OCI-LY7 (cell line): ENCODE data around the gene SLC2A10. TPM values are rescaled to one million over a fixed set of nuclear protein-coding genes. Genes with fewer than 3 reads are reported as not detected.

ENCODE experiments used
- Bru-seq: library from RNA; stranded (reverse); fragments of 400-500 nt; gene quantifications from one replicate; lab custom pipeline; 2021; lab: Mats Ljungman, UMichigan
- BruChase-seq, 2 experiments: library from RNA; stranded (reverse); fragments of 400-500 nt; gene quantifications; one replicate each; lab custom pipeline; 2021; lab: Mats Ljungman, UMichigan
- BruUV-seq: library from RNA; stranded (reverse); fragments of 400-500 nt; replicated peaks from 2 replicates; lab custom pipeline; 2021; lab: Mats Ljungman, UMichigan
- CTCF ChIA-PET: fragments of 300-600 bp; sonication (Branson Sonifier 250); formaldehyde crosslinking; loops from one replicate; lab custom pipeline; 2022; ENCODE audit warnings: antibody characterized with exemption; ENCODE audit not compliant: unreplicated experiment; lab: Charles Lee
- POLR2A ChIA-PET: fragments of 300-600 bp; sonication (Branson Sonifier 250); formaldehyde crosslinking; loops from one replicate; lab custom pipeline; 2022; ENCODE audit warnings: antibody characterized with exemption; lab: Charles Lee
- DNase-seq: peaks from one replicate; pipeline ENCODE4 v3.0.0-alpha.2; 2015; ENCODE audit warnings: low spot score
- H2AFZ ChIP-seq: fragments of 200-600 bp; sonication (generic), shearing (Covaris generic); 2 replicates; pipeline ENCODE4 v1.6.1; 2014; ENCODE audit warnings: mild to moderate bottlenecking, antibody characterized with exemption, low read length, moderate library complexity
- H3K27ac ChIP-seq: fragments of 200-600 bp; sonication (generic); 2 replicates; pipeline ENCODE4 v1.5.1; 2014; ENCODE audit warnings: mixed run types, low read depth, mild to moderate bottlenecking, moderate library complexity, low read length, inconsistent platforms; ENCODE audit not compliant: poor library complexity, severe bottlenecking
- H3K36me3 ChIP-seq: fragments of 200-600 bp; sonication (generic); 2 replicates; pipeline ENCODE4 v1.6.1; 2014; ENCODE audit warnings: mild to moderate bottlenecking, antibody characterized with exemption, low read length, moderate library complexity, mixed read lengths; ENCODE audit not compliant: insufficient read depth
- H3K4me1 ChIP-seq: fragments of 200-600 bp; sonication (generic); 2 replicates; pipeline ENCODE4 v1.5.1; 2014; ENCODE audit warnings: mild to moderate bottlenecking, low read length; ENCODE audit not compliant: insufficient read depth, poor library complexity, severe bottlenecking
- H3K4me2 ChIP-seq: fragments of 200-600 bp; sonication (generic); 2 replicates; pipeline ENCODE4 v1.6.1; 2014; ENCODE audit warnings: mild to moderate bottlenecking, low read length
- H3K4me3 ChIP-seq: fragments of 200-600 bp; sonication (generic); 2 replicates; pipeline ENCODE4 v1.5.1; 2014; ENCODE audit warnings: mild to moderate bottlenecking, low read depth, low read length; ENCODE audit not compliant: poor library complexity, severe bottlenecking
- H3K79me2 ChIP-seq: fragments of 200-600 bp; sonication (generic); 2 replicates; pipeline ENCODE4 v1.6.1; 2016; ENCODE audit warnings: low read depth, mild to moderate bottlenecking, low read length, moderate library complexity, mixed read lengths; ENCODE audit not compliant: insufficient read depth
- H3K9me2 ChIP-seq: fragments of 200-600 bp; sonication (generic); 2 replicates; pipeline ENCODE4 v1.6.1; 2016; ENCODE audit warnings: mild to moderate bottlenecking, low read length, mixed read lengths; ENCODE audit not compliant: insufficient read depth
- H3K9me3 ChIP-seq: fragments of 200-600 bp; sonication (generic); 2 replicates; pipeline ENCODE4 v1.6.1; 2014; ENCODE audit warnings: mild to moderate bottlenecking, mixed run types, low read length, mixed read lengths
- H4K20me1 ChIP-seq: fragments of 200-600 bp; sonication (generic); 2 replicates; pipeline ENCODE4 v1.6.1; 2014; ENCODE audit warnings: mild to moderate bottlenecking, antibody characterized with exemption, low read length, moderate library complexity, mixed read lengths; ENCODE audit not compliant: insufficient read depth
- CTCF ChIP-seq: fragments of 200-600 bp; sonication (generic); conservative IDR thresholded peaks from 2 replicates; pipeline ENCODE4 v1.5.1; 2014; ENCODE audit warnings: mild to moderate bottlenecking, antibody characterized with exemption, low read length, moderate library complexity, mixed read lengths
- EZH2phosphoT487 ChIP-seq: fragments of 200-600 bp; sonication (generic); IDR thresholded peaks from 2 replicates; pipeline ENCODE4 v1.6.1; 2018; ENCODE audit warnings: low read depth, borderline replicate concordance, mild to moderate bottlenecking, mixed run types, antibody characterized with exemption, low read length, moderate library complexity, mixed read lengths
- intact Hi-C: fragments of 100-400 bp; cut with micrococcal nuclease; formaldehyde crosslinking; loops from one replicate; pipeline ENCODE4 v1.10.0; 2022; ENCODE audit not compliant: unreplicated experiment
- long read RNA-seq: library from polyadenylated mRNA; stranded (forward); transcript quantifications from one replicate; pipeline ENCODE4 v2.0.0, GENCODE V29; 2022
- total RNA-seq, 2 experiments: library from RNA; depleted of rRNA in 1 of 2; stranded (reverse); fragments of >200 nt in 1 of 2; shearing (Covaris generic) in 1 of 2; gene quantifications; 2 replicates each; pipeline ENCODE4 v1.2.3, GENCODE V29; 2014 to 2022

The SLC2A10 gene
- total RNA-seq (2014; rRNA removed; shearing (Covaris generic)) (not detected in 2 replicates), total RNA-seq (2022) (not detected in 2 replicates), Bru-seq, nascent RNA (percentile 10 among the genes with signal in this experiment), BruChase-seq, experiment 1, labeled RNA remaining after a 6-hour chase (not detected), BruChase-seq, experiment 2, labeled RNA remaining after a 2-hour chase (percentile 8 among the genes with signal in this experiment)
- long read RNA-seq = 0 reads

GRCh38 chr20:46709459-46710152 is at the start of gene SLC2A10:
Gene SLC2A10 (plus strand): TSS chr20:46709649. CDS start chr20:46709737, 88 bp downstream.
- Histone ChIP-seq H3K79me2 (no peaks in the 10 kb centered on the region), H2AFZ (no peak within 1 kb of the TSS), H3K4me1 (no peaks in the 10 kb centered on the region), H3K36me3 (no peaks in the 10 kb centered on the region), H3K27ac (no peak within 1 kb of the TSS), H3K9me2 (no peaks in the 10 kb centered on the region), H3K4me2 (no peak within 1 kb of the TSS), H3K4me3 (no peak within 1 kb of the TSS), H4K20me1 (no peaks in the 10 kb centered on the region), H3K9me3 (peaks cover 23% of the 10 kb centered on the region; the same call in 1 of the 2 replicates)
- TF ChIP-seq EZH2phosphoT487 (no peak), CTCF (no peak)
- DNase-seq = no peak
- intact Hi-C loops = no loop called here
- POLR2A ChIA-PET = no interaction called here
- CTCF ChIA-PET = no interaction called here
- BruUV-seq = no TSS peak

- BruUV-seq = no TSS peak
- Histone ChIP-seq H3K9me2 (no peaks in the 10 kb centered on the region), H3K4me3 (no peak overlapping the region), H3K27ac (no peak overlapping the region), H3K4me1 (no peaks in the 10 kb centered on the region), H3K9me3 (no peaks in the 10 kb centered on the region), H3K36me3 (no peaks in the 10 kb centered on the region), H4K20me1 (no peaks in the 10 kb centered on the region), H3K4me2 (no peak overlapping the region), H3K79me2 (no peaks in the 10 kb centered on the region), H2AFZ (no peak overlapping the region)
- CTCF ChIA-PET = no interaction called here
- POLR2A ChIA-PET = no interaction called here
- no peak for DNase-seq
- no peak for TF ChIP-seq CTCF
- TF ChIP-seq EZH2phosphoT487 = no peak
- intact Hi-C loops = no loop called here
Observed at GRCh38 chr20:46660487-46660886, 49.0 kb upstream of the SLC2A10 start.

- intact Hi-C loops = no loop called here
- POLR2A ChIA-PET = interaction anchor here (0.5 to 0.8 kb wide), 2 partner anchors 26 to 797 kb away, joined by 3 read pairs; no protein-coding TSS in a partner anchor
- Histone ChIP-seq H3K4me2 (no peak overlapping the region), H3K27ac (no peak overlapping the region), H3K36me3 (no peaks in the 10 kb centered on the region), H3K9me3 (no peaks in the 10 kb centered on the region), H3K9me2 (no peaks in the 10 kb centered on the region), H4K20me1 (no peaks in the 10 kb centered on the region), H3K4me3 (no peak overlapping the region), H3K79me2 (no peaks in the 10 kb centered on the region), H2AFZ (no peak overlapping the region), H3K4me1 (no peaks in the 10 kb centered on the region)
- CTCF ChIA-PET = no interaction called here
- TF ChIP-seq EZH2phosphoT487 (no peak), CTCF (no peak)
- no peak for DNase-seq
- no TSS peak for BruUV-seq
Observed at GRCh38 chr20:46661659-46662058, 47.8 kb upstream of the SLC2A10 start.
